ENCODE data around the gene EXD3. TPM values are rescaled to one million over a fixed set of nuclear protein-coding genes. Genes with fewer than 3 reads are reported as not detected.
"Not testable (repeated sequence)": the region's sequence is repeated elsewhere in the genome, so short reads cannot be mapped to it uniquely, and the experiment has no call there.

The EXD3 gene
- total RNA-seq, 1 experiment from 2014 or later, result 4.7 TPM

- no peak for DNase-seq (ENCODE audit: low read depth)
Observed at GRCh38 chr9:137459601-137460362, 36.8 kb upstream of the EXD3 start.

GRCh38 chr9:137459152-137459600, 36.2 kb upstream of the EXD3 start, which contains the start of gene NSMF:
TSS of gene NSMF (minus strand) at chr9:137459334. CDS start at chr9:137459102, 232 bp downstream.
- peak; percentile 78 for DNase-seq (ENCODE audit: low read depth)

- no peak for DNase-seq (ENCODE audit: low read depth)
Observed at GRCh38 chr9:137458194-137459151, 35.5 kb upstream of the EXD3 start.

- no peak for DNase-seq (ENCODE audit: low read depth)
Observed at GRCh38 chr9:137457406-137458193, 34.6 kb upstream of the EXD3 start.

- no peak for DNase-seq (ENCODE audit: low read depth)
Observed at GRCh38 chr9:137456864-137457405, 34.0 kb upstream of the EXD3 start.

- no peak for DNase-seq (ENCODE audit: low read depth)
Observed at GRCh38 chr9:137456061-137456863, 33.3 kb upstream of the EXD3 start.

- no peak for DNase-seq (ENCODE audit: low read depth)
Observed at GRCh38 chr9:137455359-137455991, 32.5 kb upstream of the EXD3 start.

- DNase-seq (ENCODE audit: low read depth), result no peak
Observed at GRCh38 chr9:137454597-137455358, 31.8 kb upstream of the EXD3 start.

- no peak for DNase-seq (ENCODE audit: low read depth)
Observed at GRCh38 chr9:137454145-137454596, 31.2 kb upstream of the EXD3 start.

GRCh38 chr9:137453643-137454081, 30.7 kb upstream of the EXD3 start:
- no peak for DNase-seq (ENCODE audit: low read depth)

GRCh38 chr9:137452761-137453642, 30.0 kb upstream of the EXD3 start:
- no peak for DNase-seq (ENCODE audit: low read depth)

GRCh38 chr9:137452006-137452760, 29.2 kb upstream of the EXD3 start:
- no peak for DNase-seq (ENCODE audit: low read depth)

- DNase-seq (ENCODE audit: low read depth), result not testable (repeated sequence)
Observed at GRCh38 chr9:137451264-137452005, 28.5 kb upstream of the EXD3 start.

- not testable (repeated sequence) for DNase-seq (ENCODE audit: low read depth)
Observed at GRCh38 chr9:137450539-137451222, 27.7 kb upstream of the EXD3 start.

- DNase-seq (ENCODE audit: low read depth), result no peak
Observed at GRCh38 chr9:137449931-137450538, 27.1 kb upstream of the EXD3 start.

All from HT1080 (cell line).